AG04449 (cell line): ENCODE measurements around the gene EFNA1.

Experiments
- CTCF ChIA-PET: fragments of 350-600 bp; formaldehyde crosslinking; extraction: SDS; loops from one replicate; lab custom pipeline; 2021; ENCODE audit warnings: antibody characterized with exemption; lab: Yijun Ruan, JAX
- POLR2A ChIA-PET: fragments of 400-600, 350-600 bp; formaldehyde crosslinking; extraction: SDS; loops from one replicate; lab custom pipeline; 2020; ENCODE audit warnings: antibody characterized with exemption, inconsistent platforms; lab: Yijun Ruan, JAX
- DNase-seq: peaks from one replicate; pipeline ENCODE4 v3.0.0-alpha.2; 2010; ENCODE audit warnings: low read depth, low spot score
- H3K4me3 ChIP-seq: 2 replicates; pipeline ENCODE4 v1.5.1; 2011; ENCODE audit warnings: low read depth, mild to moderate bottlenecking, control low read depth, low read length
- TF ChIP-seq, protein P1 (sequence below): IDR thresholded peaks from one replicate; pipeline ENCODE4 v1.5.1; 2011; ENCODE audit warnings: mild to moderate bottlenecking, moderate library complexity, low read length, control low read depth, inconsistent platforms; ENCODE audit not compliant: insufficient read depth; ENCODE audit errors: missing control alignments

Gene EFNA1

DNA sequence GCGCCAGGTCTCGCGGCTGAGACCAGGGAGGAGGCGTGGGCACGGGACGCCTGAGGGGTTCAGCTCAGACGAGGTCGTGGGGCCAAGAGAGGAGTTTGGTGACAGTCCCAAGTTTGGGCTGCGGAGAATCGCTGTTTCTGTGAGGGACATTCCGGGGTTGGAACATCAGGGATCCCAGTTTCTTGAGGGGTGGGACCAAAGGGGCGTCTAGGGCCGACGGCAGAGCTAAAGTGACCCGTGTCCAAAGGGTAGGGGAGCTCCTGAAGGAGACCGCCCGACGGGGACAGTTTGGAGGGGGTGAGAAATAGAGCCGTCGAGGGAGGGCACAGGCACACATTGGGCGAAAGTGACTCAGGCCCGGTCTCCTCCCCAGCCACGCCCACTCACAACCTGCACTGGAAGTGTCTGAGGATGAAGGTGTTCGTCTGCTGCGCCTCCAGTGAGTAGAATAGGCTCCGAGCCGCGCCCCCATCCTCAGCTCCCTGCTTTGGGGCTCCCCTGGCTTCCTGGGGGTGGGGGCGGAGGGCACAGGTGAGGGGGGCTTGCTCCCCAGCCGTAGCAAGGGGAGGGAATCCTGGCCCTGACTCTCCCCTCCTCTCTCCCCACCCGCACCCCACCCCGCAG is 42.1 kb upstream of the EFNA1 start:
- TF ChIP-seq, protein P1, sequence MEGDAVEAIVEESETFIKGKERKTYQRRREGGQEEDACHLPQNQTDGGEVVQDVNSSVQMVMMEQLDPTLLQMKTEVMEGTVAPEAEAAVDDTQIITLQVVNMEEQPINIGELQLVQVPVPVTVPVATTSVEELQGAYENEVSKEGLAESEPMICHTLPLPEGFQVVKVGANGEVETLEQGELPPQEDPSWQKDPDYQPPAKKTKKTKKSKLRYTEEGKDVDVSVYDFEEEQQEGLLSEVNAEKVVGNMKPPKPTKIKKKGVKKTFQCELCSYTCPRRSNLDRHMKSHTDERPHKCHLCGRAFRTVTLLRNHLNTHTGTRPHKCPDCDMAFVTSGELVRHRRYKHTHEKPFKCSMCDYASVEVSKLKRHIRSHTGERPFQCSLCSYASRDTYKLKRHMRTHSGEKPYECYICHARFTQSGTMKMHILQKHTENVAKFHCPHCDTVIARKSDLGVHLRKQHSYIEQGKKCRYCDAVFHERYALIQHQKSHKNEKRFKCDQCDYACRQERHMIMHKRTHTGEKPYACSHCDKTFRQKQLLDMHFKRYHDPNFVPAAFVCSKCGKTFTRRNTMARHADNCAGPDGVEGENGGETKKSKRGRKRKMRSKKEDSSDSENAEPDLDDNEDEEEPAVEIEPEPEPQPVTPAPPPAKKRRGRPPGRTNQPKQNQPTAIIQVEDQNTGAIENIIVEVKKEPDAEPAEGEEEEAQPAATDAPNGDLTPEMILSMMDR, result no peak
- ChIA-PET POLR2A (interaction anchor here (0.7 to 1.8 kb wide), 3 partner anchors 45 to 87 kb away, joined by 4 to 6 read pairs (median 5); partner anchors contain the start of gene KRTCAP2), CTCF (interaction anchor here (0.6 to 5.5 kb wide), 63 partner anchors 10 to 760 kb away, joined by 3 to 212 read pairs (median 5); partner anchors contain the start of genes ADAM15, ATP8B2, CKS1B and DPM3)
- peak overlapping the region; percentile 89 for H3K4me3 ChIP-seq
- no peak for DNase-seq

GRCh38 chr1:155086128-155086741 is 41.4 kb upstream of the EFNA1 start:
- POLR2A ChIA-PET, result interaction anchor here (1.8 kb wide), 1 partner anchor 87 kb away, joined by 5 read pairs; the partner anchor contains the start of gene KRTCAP2
- DNase-seq, result no peak
- TF ChIP-seq, protein P1, result peak; percentile 97
- H3K4me3 ChIP-seq, result peak overlapping the region; percentile 89
- CTCF ChIA-PET, result interaction anchor here (0.6 to 5.5 kb wide), 29 partner anchors 10 to 606 kb away, joined by 3 to 212 read pairs (median 7); partner anchors contain the start of genes EFNA4, KRTCAP2, SHC1 and SLC50A1

DNA sequence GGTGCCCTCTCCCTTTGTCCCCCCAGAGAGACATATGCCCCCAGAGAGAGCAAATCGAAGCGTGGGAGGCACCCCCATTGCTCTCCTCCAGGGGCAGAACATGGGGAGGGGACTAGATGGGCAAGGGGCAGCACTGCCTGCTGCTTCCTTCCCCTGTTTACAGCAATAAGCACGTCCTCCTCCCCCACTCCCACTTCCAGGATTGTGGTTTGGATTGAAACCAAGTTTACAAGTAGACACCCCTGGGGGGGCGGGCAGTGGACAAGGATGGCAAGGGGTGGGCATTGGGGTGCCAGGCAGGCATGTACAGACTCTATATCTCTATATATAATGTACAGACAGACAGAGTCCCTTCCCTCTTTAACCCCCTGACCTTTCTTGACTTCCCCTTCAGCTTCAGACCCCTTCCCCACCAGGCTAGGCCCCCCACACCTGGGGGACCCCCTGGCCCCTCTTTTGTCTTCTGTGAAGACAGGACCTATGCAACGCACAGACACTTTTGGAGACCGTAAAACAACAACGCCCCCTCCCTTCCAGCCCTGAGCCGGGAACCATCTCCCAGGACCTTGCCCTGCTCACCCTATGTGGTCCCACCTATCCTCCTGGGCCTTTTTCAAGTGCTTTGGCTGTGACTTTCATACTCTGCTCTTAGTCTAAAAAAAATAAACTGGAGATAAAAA is 40.7 kb upstream of the EFNA1 start:
- CTCF ChIA-PET, result interaction anchor here (0.6 to 5.5 kb wide), 13 partner anchors 9 to 527 kb away, joined by 3 to 212 read pairs (median 15); partner anchors contain the start of genes EFNA4, KRTCAP2 and SLC50A1
- no peak overlapping the region for H3K4me3 ChIP-seq
- TF ChIP-seq, protein P1, result no peak
- POLR2A ChIA-PET, result no interaction called here
- DNase-seq, result no peak

DNA sequence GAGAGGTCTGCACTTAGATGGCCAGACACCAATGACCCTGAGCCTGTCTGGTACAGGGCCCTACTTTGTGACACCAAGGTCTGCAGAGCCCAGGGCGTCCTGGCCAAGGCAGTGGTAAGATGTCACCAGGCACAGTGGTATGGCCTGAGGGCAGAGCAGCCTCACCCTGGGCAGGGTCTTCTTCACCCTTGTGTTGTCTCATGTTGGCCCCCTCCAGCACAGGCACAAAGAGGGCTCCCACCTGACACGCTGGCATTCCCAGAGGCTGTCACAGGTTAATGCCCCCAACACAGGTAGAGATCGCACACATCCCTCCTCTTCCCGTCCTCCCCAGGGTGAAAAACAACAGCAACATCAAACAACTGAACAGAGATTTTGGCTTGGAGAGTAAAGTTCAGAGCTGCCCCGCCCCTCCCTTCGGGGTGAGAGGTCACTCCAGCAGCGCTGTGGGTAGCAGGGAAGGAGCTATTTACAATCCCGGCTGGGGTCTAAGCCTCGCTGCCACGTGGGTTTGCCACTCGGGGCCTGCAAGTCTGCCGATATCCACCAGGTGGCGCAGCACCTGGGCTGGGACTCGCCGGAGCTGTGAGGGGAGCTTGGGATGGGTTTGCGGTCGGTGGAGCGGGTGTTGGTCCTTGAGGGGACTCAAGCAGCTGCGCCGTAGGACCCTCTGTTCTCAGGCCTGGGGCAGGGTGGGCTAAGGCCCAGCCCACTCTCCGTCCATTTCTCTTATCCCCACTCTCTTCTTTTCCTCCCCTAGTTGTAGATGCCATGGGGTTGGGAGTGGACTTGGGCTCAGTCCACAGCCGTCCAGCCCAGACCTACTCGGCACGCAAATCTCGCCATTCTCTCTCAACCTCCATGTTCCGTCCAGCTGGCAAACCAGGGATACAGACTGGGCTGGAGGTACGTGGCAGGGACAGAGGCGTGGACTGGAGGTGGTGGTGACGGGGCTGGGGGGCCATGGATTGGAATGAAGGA is 36.3 kb upstream of the EFNA1 start:
- TF ChIP-seq, protein P1, result peak; percentile 95
- POLR2A ChIA-PET, result interaction anchor here (1.5 kb wide), 1 partner anchor 77 kb away, joined by 6 read pairs; no protein-coding TSS in a partner anchor
- DNase-seq, result no peak
- no peak overlapping the region for H3K4me3 ChIP-seq
- CTCF ChIA-PET, result interaction anchor here (0.6 to 6.8 kb wide), 55 partner anchors 8 to 610 kb away, joined by 3 to 457 read pairs (median 5); partner anchors contain the start of genes ADAM15, DPM3, EFNA1 and EFNA3

GRCh38 chr1:155092131-155092530 is 35.5 kb upstream of the EFNA1 start:
- ChIA-PET POLR2A (interaction anchor here (1.5 kb wide), 1 partner anchor 76 kb away, joined by 6 read pairs; no protein-coding TSS in a partner anchor), CTCF (interaction anchor here (0.8 to 6.8 kb wide), 42 partner anchors 8 to 559 kb away, joined by 3 to 457 read pairs (median 7); partner anchors contain the start of genes DPM3, EFNA1, EFNA3 and EFNA4)
- TF ChIP-seq, protein P1, result no peak
- no peak for DNase-seq
- H3K4me3 ChIP-seq, result no peak overlapping the region
